ENCODE results near the gene AAR2. TPM values are rescaled to one million over a fixed set of nuclear protein-coding genes. Genes with fewer than 3 reads are reported as not detected.

The AAR2 gene
- total RNA-seq (2014; rRNA removed; shearing (Covaris generic); ENCODE audit: low replicate concordance), result 24.9 and 28.4 TPM in 2 replicates

GRCh38 chr20:36235892-36236785 lies at the start of gene AAR2:
TSS of gene AAR2 (plus strand) at chr20:36236478. CDS start at chr20:36239869, 3,391 bp downstream.
- Histone ChIP-seq H3K9me3 (ENCODE audit: low read length) (no peaks in the 10 kb centered on the region), H2AFZ (ENCODE audit: low read length) (peak within 1 kb of the TSS; percentile 100), H3K36me3 (ENCODE audit: insufficient read depth, low read length) (peaks cover 11% of the 10 kb centered on the region; the same call in 1 of the 2 replicates), H3K79me2 (ENCODE audit: low read length) (peaks cover 53% of the 10 kb centered on the region), H3K4me2 (ENCODE audit: low read depth, low read length, poor library complexity, severe bottlenecking) (peak within 1 kb of the TSS; percentile 96), H3K27ac (ENCODE audit: low read length) (peak within 1 kb of the TSS; percentile 26; the same call in 1 of the 2 replicates), H4K20me1 (ENCODE audit: insufficient read depth, low read depth, low read length) (0 out of 2 replicates have a peak, but pooled peaks cover 6% of the 10 kb centered on the region), H3K9ac (ENCODE audit: low read length) (peak within 1 kb of the TSS; percentile 87), H3K27me3 (ENCODE audit: low read length) (no peaks in the 10 kb centered on the region), H3K9me2 (replicated peaks; ENCODE audit: insufficient read depth, low read length) (no peaks in the 10 kb centered on the region), H3K4me1 (ENCODE audit: low read length) (peaks cover 17% of the 10 kb centered on the region), H3K4me3 (ENCODE audit: low read length) (peak within 1 kb of the TSS; percentile 90)
- peak; percentile 93 for DNase-seq

GRCh38 chr20:36193977-36194712 lies 42.1 kb upstream of the AAR2 start:
- no peak overlapping the region for H3K27ac ChIP-seq (ENCODE audit: low read length)
- no peaks in the 10 kb centered on the region for H3K9me2 ChIP-seq (replicated peaks; ENCODE audit: insufficient read depth, low read length)
- H3K9ac ChIP-seq (ENCODE audit: low read length), result no peak overlapping the region
- H4K20me1 ChIP-seq (ENCODE audit: insufficient read depth, low read depth, low read length), result no peaks in the 10 kb centered on the region
- H3K27me3 ChIP-seq (ENCODE audit: low read length), result no peaks in the 10 kb centered on the region
- H3K79me2 ChIP-seq (ENCODE audit: low read length), result no peaks in the 10 kb centered on the region
- no peaks in the 10 kb centered on the region for H3K4me1 ChIP-seq (ENCODE audit: low read length)
- H3K4me2 ChIP-seq (ENCODE audit: low read depth, low read length, poor library complexity, severe bottlenecking), result no peak overlapping the region
- no peak overlapping the region for H3K4me3 ChIP-seq (ENCODE audit: low read length)
- no peak overlapping the region for H2AFZ ChIP-seq (ENCODE audit: low read length)
- no peaks in the 10 kb centered on the region for H3K9me3 ChIP-seq (ENCODE audit: low read length)
- DNase-seq, result no peak
- no peaks in the 10 kb centered on the region for H3K36me3 ChIP-seq (ENCODE audit: insufficient read depth, low read length)

GRCh38 chr20:36196676-36197075 lies 39.6 kb upstream of the AAR2 start:
- H3K4me1 ChIP-seq (ENCODE audit: low read length), result no peaks in the 10 kb centered on the region
- H3K4me2 ChIP-seq (ENCODE audit: low read depth, low read length, poor library complexity, severe bottlenecking), result no peak overlapping the region
- H3K9me3 ChIP-seq (ENCODE audit: low read length), result no peaks in the 10 kb centered on the region
- H3K4me3 ChIP-seq (ENCODE audit: low read length), result no peak overlapping the region
- no peak overlapping the region for H3K27ac ChIP-seq (ENCODE audit: low read length)
- no peaks in the 10 kb centered on the region for H3K79me2 ChIP-seq (ENCODE audit: low read length)
- no peaks in the 10 kb centered on the region for H4K20me1 ChIP-seq (ENCODE audit: insufficient read depth, low read depth, low read length)
- H3K27me3 ChIP-seq (ENCODE audit: low read length), result no peaks in the 10 kb centered on the region
- H3K9ac ChIP-seq (ENCODE audit: low read length), result no peak overlapping the region
- H3K36me3 ChIP-seq (ENCODE audit: insufficient read depth, low read length), result no peaks in the 10 kb centered on the region
- DNase-seq, result no peak
- H3K9me2 ChIP-seq (replicated peaks; ENCODE audit: insufficient read depth, low read length), result no peaks in the 10 kb centered on the region
- H2AFZ ChIP-seq (ENCODE audit: low read length), result no peak overlapping the region

- no peak overlapping the region for H3K9ac ChIP-seq (ENCODE audit: low read length)
- DNase-seq, result no peak
- no peaks in the 10 kb centered on the region for H3K79me2 ChIP-seq (ENCODE audit: low read length)
- H4K20me1 ChIP-seq (ENCODE audit: insufficient read depth, low read depth, low read length), result no peaks in the 10 kb centered on the region
- no peaks in the 10 kb centered on the region for H3K27me3 ChIP-seq (ENCODE audit: low read length)
- H3K4me2 ChIP-seq (ENCODE audit: low read depth, low read length, poor library complexity, severe bottlenecking), result no peak overlapping the region
- no peak overlapping the region for H3K27ac ChIP-seq (ENCODE audit: low read length)
- no peak overlapping the region for H3K4me3 ChIP-seq (ENCODE audit: low read length)
- no peaks in the 10 kb centered on the region for H3K36me3 ChIP-seq (ENCODE audit: insufficient read depth, low read length)
- no peak overlapping the region for H2AFZ ChIP-seq (ENCODE audit: low read length)
- H3K9me3 ChIP-seq (ENCODE audit: low read length), result no peaks in the 10 kb centered on the region
- H3K4me1 ChIP-seq (ENCODE audit: low read length), result no peaks in the 10 kb centered on the region
- no peaks in the 10 kb centered on the region for H3K9me2 ChIP-seq (replicated peaks; ENCODE audit: insufficient read depth, low read length)
Measured at GRCh38 chr20:36197271-36197670, 39.0 kb upstream of the AAR2 start.

GRCh38 chr20:36199345-36200257 lies 36.7 kb upstream of the AAR2 start:
- Histone ChIP-seq H3K27me3 (ENCODE audit: low read length) (no peaks in the 10 kb centered on the region), H2AFZ (ENCODE audit: low read length) (no peak overlapping the region), H3K36me3 (ENCODE audit: insufficient read depth, low read length) (no peaks in the 10 kb centered on the region), H3K4me2 (ENCODE audit: low read depth, low read length, poor library complexity, severe bottlenecking) (no peak overlapping the region), H3K4me3 (ENCODE audit: low read length) (no peak overlapping the region), H4K20me1 (ENCODE audit: insufficient read depth, low read depth, low read length) (no peaks in the 10 kb centered on the region), H3K4me1 (ENCODE audit: low read length) (peaks cover 3% of the 10 kb centered on the region; the same call in 1 of the 2 replicates), H3K79me2 (ENCODE audit: low read length) (no peaks in the 10 kb centered on the region), H3K27ac (ENCODE audit: low read length) (no peak overlapping the region), H3K9me2 (replicated peaks; ENCODE audit: insufficient read depth, low read length) (no peaks in the 10 kb centered on the region), H3K9me3 (ENCODE audit: low read length) (no peaks in the 10 kb centered on the region), H3K9ac (ENCODE audit: low read length) (no peak overlapping the region)
- DNase-seq, result peak; percentile 91

- Histone ChIP-seq H3K9ac (ENCODE audit: low read length) (no peak overlapping the region), H3K27ac (ENCODE audit: low read length) (no peak overlapping the region), H4K20me1 (ENCODE audit: insufficient read depth, low read depth, low read length) (no peaks in the 10 kb centered on the region), H3K9me2 (replicated peaks; ENCODE audit: insufficient read depth, low read length) (no peaks in the 10 kb centered on the region), H3K4me2 (ENCODE audit: low read depth, low read length, poor library complexity, severe bottlenecking) (no peak overlapping the region), H3K9me3 (ENCODE audit: low read length) (no peaks in the 10 kb centered on the region), H3K36me3 (ENCODE audit: insufficient read depth, low read length) (no peaks in the 10 kb centered on the region), H2AFZ (ENCODE audit: low read length) (no peak overlapping the region), H3K27me3 (ENCODE audit: low read length) (no peaks in the 10 kb centered on the region), H3K4me3 (ENCODE audit: low read length) (no peak overlapping the region), H3K4me1 (ENCODE audit: low read length) (peaks cover 3% of the 10 kb centered on the region; the same call in 1 of the 2 replicates), H3K79me2 (ENCODE audit: low read length) (no peaks in the 10 kb centered on the region)
- no peak for DNase-seq
Measured at GRCh38 chr20:36200451-36200850, 35.8 kb upstream of the AAR2 start.

GRCh38 chr20:36201198-36201597 lies 35.1 kb upstream of the AAR2 start:
- no peaks in the 10 kb centered on the region for H3K27me3 ChIP-seq (ENCODE audit: low read length)
- H3K4me1 ChIP-seq (ENCODE audit: low read length), result peaks cover 3% of the 10 kb centered on the region; the same call in 1 of the 2 replicates
- H3K9me3 ChIP-seq (ENCODE audit: low read length), result no peaks in the 10 kb centered on the region
- H3K4me3 ChIP-seq (ENCODE audit: low read length), result no peak overlapping the region
- no peak overlapping the region for H3K4me2 ChIP-seq (ENCODE audit: low read depth, low read length, poor library complexity, severe bottlenecking)
- H3K79me2 ChIP-seq (ENCODE audit: low read length), result no peaks in the 10 kb centered on the region
- H4K20me1 ChIP-seq (ENCODE audit: insufficient read depth, low read depth, low read length), result no peaks in the 10 kb centered on the region
- H3K9ac ChIP-seq (ENCODE audit: low read length), result no peak overlapping the region
- no peak for DNase-seq
- H3K36me3 ChIP-seq (ENCODE audit: insufficient read depth, low read length), result no peaks in the 10 kb centered on the region
- H3K27ac ChIP-seq (ENCODE audit: low read length), result no peak overlapping the region
- H3K9me2 ChIP-seq (replicated peaks; ENCODE audit: insufficient read depth, low read length), result no peaks in the 10 kb centered on the region
- no peak overlapping the region for H2AFZ ChIP-seq (ENCODE audit: low read length)
